Ovary (tissue), 9 donors: ENCODE data around the gene ZNF576. TPM values are rescaled to one million over a fixed set of nuclear protein-coding genes. Genes with fewer than 3 reads are reported as not detected.

Experiments
- DNase-seq, 5 donors: peaks; one replicate each; pipeline ENCODE4 v3.0.0-alpha.2; 2019 to 2020
- H3K27ac ChIP-seq, 2 donors: fragments of 200-600 bp; one replicate each; pipeline versions ENCODE4 v1.5.1 to v1.8.0; 2019 to 2022
- H3K27me3 ChIP-seq: fragments of 200-600 bp; one replicate; pipeline ENCODE4 v1.8.0; 2022
- H3K36me3 ChIP-seq: fragments of 200-600 bp; sonication (generic); one replicate; pipeline ENCODE4 v1.5.1; 2019
- H3K4me1 ChIP-seq: one replicate; pipeline ENCODE4 v1.8.1; 2013; ENCODE audit warnings: mild to moderate bottlenecking, moderate library complexity; ENCODE audit not compliant: insufficient read depth
- H3K4me3 ChIP-seq: fragments of 200-600 bp; sonication (generic); one replicate; pipeline ENCODE4 v1.5.1; 2017
- H3K9me3 ChIP-seq, 2 donors: fragments of 200-600 bp in 1 of 2; sonication (generic) in 1 of 2; one replicate each; pipeline versions ENCODE4 v1.5.1 to v1.8.1; 2013 to 2019; ENCODE audit warnings: mild to moderate bottlenecking in 1 of 2, moderate library complexity in 1 of 2
- EP300 ChIP-seq: sonication (generic); formaldehyde crosslinking; IDR thresholded peaks from one replicate; pipeline ENCODE4 v1.6.1; 2017; ENCODE audit warnings: antibody characterized with exemption
- POLR2A ChIP-seq: fragments of 450-650 bp; IDR thresholded peaks from one replicate; pipeline ENCODE4 v1.6.1; 2017; ENCODE audit warnings: antibody characterized with exemption, mild to moderate bottlenecking, moderate library complexity
- WGBS, 3 donors: extraction: QIAGEN DNeasy Blood & Tissue Kit in 1 of 3; methylation state at CpG; one replicate each; pipeline versions ENCODE4 v1.1.5 to v1.1.7; 2013 to 2017; 5-methylcytosine and 5-hydroxymethylcytosine counted together
- intact Hi-C, 4 donors: fragments of 100-400 bp; cut with DNase I; formaldehyde crosslinking; loops; one replicate each; pipeline versions ENCODE4 v1.11.0 to v1.15.1; 2022 to 2023
- polyA plus RNA-seq, 2 donors: library from polyadenylated mRNA; stranded (reverse); fragments of 200-250 nt in 1 of 2; fragments of 350-450 nt in 1 of 2; fragmentation: Illumina TruSeq in 1 of 2; extraction: RNeasy Lipid Tissue Mini Kit (QIAGEN cat#74804) in 1 of 2; gene quantifications; one replicate each; pipeline ENCODE4 v1.2.3, GENCODE V29; 2013 to 2014
- total RNA-seq, 7 donors: library from RNA; depleted of rRNA in 2 of 7; stranded (reverse); fragments of >200 nt in 2 of 7; fragmentation: NEBNext Ultra II Directional in 3 of 7; extraction: Animal tissue kit (Norgen Biotek cat#: 25700) in 3 of 7; gene quantifications; one replicate each; pipeline versions ENCODE4 v1.1.0 to v1.2.4, GENCODE V29; 2016 to 2023
- TF ChIP-seq, protein P1 (sequence below), 3 donors: fragments of 450-650 bp in 2 of 3; fragments of 200-600 bp in 1 of 3; IDR thresholded peaks; one replicate each; pipeline versions ENCODE4 v1.5.1 to v1.8.0; 2016 to 2022; ENCODE audit warnings: antibody characterized with exemption in 3 of 3, mild to moderate bottlenecking in 1 of 3
- donor health status: DM: no; HTN: no; CAD: no; lungs with moderate emphysema.
- donor health status: DM: no; HTN: no; CAD: no.
- donor health status: Bipolar disorder and iron deficiency.
- donor health status: DM: yes; HTN: yes; CAD: no.
- donor health status: DM: no; HTN: no; CAD: no.
- donor health status: DM: yes; HTN: yes; CAD: no.

Gene ZNF576
- total and polyA plus RNA-seq, 9 donors: 8.6 to 22.4 (median 16.6) TPM

DNA sequence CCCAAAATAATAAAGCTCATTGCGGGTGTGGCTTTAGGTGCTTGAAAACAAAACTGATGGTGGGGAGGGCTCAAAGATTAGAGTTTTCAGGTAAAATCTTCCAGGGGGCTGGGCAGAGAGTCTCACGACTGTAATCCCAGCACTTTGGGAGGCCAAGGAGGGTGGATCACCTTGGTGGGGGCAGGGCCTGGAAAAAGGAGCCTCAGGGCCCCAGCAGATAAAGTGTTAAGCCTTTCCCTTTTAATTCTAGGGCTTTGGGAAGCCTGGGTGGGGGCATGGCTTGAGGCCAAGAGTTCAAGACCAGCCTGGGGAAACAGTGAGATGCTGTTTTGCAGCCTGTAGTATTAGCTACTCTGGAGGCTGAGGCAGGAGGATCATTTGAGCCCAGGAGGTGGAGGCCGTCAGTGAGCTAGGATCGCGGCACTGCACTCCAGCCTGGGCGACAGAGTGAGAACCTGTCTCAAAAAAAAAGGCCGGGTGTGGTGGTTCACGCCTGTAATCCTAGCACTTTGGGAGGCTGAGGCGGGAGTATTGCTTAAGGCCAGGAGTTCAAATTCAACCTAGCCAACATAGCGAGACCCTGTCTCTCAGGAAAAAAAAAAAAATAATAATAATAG lies 2.2 kb upstream of the ZNF576 start:
- DNase-seq: peak in 2 of 5 donors; percentile 28 to 37

DNA sequence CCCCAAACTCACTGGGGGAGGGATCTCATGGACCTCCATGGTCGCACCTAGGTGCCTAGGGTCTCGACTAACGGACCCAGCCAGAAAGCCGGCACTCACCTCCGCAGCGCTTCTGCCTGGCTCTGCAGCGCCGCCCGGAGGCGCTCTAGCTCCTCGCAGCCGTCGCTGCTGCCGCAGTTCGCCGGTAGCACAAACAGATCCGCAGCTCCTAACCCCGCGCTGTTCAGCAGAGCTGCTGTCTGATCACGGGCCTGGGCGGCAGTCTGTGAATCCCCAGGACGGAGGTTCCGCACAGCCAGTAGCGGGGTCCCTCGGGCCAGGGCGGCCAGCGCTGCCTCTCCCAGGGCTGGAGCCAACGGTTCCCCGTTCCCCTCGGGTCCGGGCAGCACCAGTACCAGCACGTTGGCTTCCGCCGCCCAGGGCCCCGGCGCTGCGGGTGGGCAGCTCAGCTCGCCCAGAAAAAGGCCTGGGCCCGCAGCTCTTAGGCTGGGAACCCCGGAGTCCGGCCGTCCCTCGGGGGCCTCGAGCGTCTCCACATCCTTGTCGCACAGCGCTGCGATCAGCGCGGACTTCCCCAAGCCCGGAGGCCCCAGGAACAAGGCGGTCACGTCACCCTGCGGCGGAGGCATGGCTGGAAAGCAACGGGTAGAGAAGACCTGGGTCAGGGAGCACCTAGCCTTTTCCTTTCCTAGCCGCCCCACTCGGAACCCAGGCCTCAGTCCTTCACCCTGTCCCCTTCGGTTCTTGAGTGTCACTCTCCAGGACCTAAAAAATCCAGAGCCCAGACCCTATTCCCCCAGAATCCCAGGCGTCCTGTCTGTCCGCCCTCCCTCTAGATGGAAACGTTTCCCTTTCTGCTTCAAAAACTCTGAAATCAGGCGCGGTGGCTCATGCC lies 1.4 kb upstream of the ZNF576 start:
- peaks cover 10% of the 10 kb centered on the region for H3K4me1 ChIP-seq
- peak; percentile 34 to 65 (median 48) for DNase-seq
- no peaks in the 10 kb centered on the region for H3K9me3 ChIP-seq
- H3K4me3 ChIP-seq: peak overlapping the region; percentile 59
- peak overlapping the region; percentile 79 to 99 for H3K27ac ChIP-seq
- intact Hi-C loops: loop anchor here in 1 of 4 donors (5.0 kb wide), 1 partner anchor 63 kb away; the partner anchor contains the start of gene ZNF575
- no peaks in the 10 kb centered on the region for H3K27me3 ChIP-seq
- H3K36me3 ChIP-seq: no peaks in the 10 kb centered on the region
- 1 to 2% (median 1%) methylated on average over 51 to 64 of the region's 64 CpGs for WGBS, 3 donors
- TF ChIP-seq EP300: no peak
- TF ChIP-seq, protein P1, sequence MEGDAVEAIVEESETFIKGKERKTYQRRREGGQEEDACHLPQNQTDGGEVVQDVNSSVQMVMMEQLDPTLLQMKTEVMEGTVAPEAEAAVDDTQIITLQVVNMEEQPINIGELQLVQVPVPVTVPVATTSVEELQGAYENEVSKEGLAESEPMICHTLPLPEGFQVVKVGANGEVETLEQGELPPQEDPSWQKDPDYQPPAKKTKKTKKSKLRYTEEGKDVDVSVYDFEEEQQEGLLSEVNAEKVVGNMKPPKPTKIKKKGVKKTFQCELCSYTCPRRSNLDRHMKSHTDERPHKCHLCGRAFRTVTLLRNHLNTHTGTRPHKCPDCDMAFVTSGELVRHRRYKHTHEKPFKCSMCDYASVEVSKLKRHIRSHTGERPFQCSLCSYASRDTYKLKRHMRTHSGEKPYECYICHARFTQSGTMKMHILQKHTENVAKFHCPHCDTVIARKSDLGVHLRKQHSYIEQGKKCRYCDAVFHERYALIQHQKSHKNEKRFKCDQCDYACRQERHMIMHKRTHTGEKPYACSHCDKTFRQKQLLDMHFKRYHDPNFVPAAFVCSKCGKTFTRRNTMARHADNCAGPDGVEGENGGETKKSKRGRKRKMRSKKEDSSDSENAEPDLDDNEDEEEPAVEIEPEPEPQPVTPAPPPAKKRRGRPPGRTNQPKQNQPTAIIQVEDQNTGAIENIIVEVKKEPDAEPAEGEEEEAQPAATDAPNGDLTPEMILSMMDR (IDR thresholded peaks at IDR 0.05): peak in 2 of 3 donors; percentile 16 to 37

More for the DNA sequence above, 2.2 kb upstream of the ZNF576 start:
- peak overlapping the region; percentile 44 to 79 for H3K27ac ChIP-seq
- WGBS, 3 donors: 75 to 85% (median 78%) methylated on average over 10 of the region's 10 CpGs
- no peaks in the 10 kb centered on the region for H3K9me3 ChIP-seq
- H3K4me3 ChIP-seq: peak overlapping the region; percentile 59
- TF ChIP-seq EP300 (no peak), POLR2A (no peak)
- TF ChIP-seq, protein P1 (IDR thresholded peaks at IDR 0.05): no peak
- no peaks in the 10 kb centered on the region for H3K27me3 ChIP-seq
- H3K4me1 ChIP-seq: peaks cover 10% of the 10 kb centered on the region
- H3K36me3 ChIP-seq: no peaks in the 10 kb centered on the region
- intact Hi-C loops: no loop called here

DNA sequence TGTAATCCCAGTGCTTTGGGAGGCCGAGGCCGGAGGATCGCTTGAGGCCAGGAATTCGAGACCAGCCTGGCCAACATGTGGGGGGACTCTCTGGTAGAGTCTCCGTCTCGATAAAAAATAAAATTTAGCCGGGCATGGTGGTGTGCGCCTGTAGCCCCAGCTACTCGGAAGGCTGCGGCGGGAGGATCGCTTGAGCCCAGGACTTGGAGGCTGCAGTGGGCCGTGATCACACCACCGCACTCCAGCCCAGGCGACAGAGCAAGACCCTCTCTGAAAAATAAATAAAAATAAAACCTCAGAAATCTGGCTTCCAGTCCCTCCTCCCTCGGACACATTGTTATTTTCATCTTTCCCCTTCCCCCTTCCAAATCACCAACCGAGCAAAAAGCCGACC lies 793 bp upstream of the ZNF576 start:
- intact Hi-C loops: loop anchor here in 1 of 4 donors (5.0 kb wide), 1 partner anchor 63 kb away; the partner anchor contains the start of gene ZNF575
- no peaks in the 10 kb centered on the region for H3K27me3 ChIP-seq
- no peaks in the 10 kb centered on the region for H3K36me3 ChIP-seq
- peak overlapping the region; percentile 79 to 99 for H3K27ac ChIP-seq
- H3K4me1 ChIP-seq: peaks cover 10% of the 10 kb centered on the region
- peak overlapping the region; percentile 59 for H3K4me3 ChIP-seq
- peak in 1 of 5 donors; percentile 44 for DNase-seq
- TF ChIP-seq POLR2A: peak; percentile 88
- TF ChIP-seq, protein P1 (IDR thresholded peaks at IDR 0.05): no peak
- H3K9me3 ChIP-seq: no peaks in the 10 kb centered on the region
- WGBS, 3 donors: 0 to 1% (median 1%) methylated on average over 18 of the region's 18 CpGs

DNA sequence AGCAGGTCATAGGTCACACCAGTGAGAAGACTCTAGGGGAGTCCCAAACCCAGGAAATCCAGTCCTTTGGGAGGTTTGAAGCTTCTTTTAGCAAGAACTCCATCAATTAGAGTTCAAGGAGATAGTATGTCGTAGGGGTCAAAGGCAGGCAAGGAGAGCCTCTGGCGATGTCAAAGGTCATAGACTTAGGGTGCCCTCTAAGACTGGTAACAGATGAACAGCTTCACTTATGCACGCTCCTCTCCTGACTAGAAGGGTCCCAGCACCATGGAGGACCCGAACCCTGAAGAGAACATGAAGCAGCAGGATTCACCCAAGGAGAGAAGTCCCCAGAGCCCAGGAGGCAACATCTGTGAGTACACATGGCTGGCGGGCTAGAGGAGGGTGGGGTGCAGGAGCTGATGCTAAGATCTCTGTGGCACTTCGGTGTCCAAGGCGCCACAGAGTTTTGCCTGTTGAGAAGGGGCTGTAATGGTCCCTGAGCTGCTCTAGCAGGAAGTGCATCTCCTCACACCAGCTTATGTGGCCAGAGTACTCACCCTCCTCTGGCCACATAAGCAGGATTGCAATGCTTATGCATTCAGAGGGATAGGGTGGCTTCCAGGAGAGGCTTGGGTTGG lies 557 bp downstream of the ZNF576 start:
- intact Hi-C loops: loop anchor here in 1 of 4 donors (5.0 kb wide), 1 partner anchor 65 kb away; the partner anchor contains the start of gene ZNF575
- WGBS, 3 donors: 17 to 29% (median 18%) methylated on average over 7 of the region's 7 CpGs
- no peaks in the 10 kb centered on the region for H3K9me3 ChIP-seq
- H3K36me3 ChIP-seq: no peaks in the 10 kb centered on the region
- no peak for DNase-seq
- peak overlapping the region; percentile 44 for H3K4me3 ChIP-seq
- peaks cover 10% of the 10 kb centered on the region for H3K4me1 ChIP-seq
- H3K27me3 ChIP-seq: no peaks in the 10 kb centered on the region
- TF ChIP-seq POLR2A (no peak), EP300 (no peak)
- TF ChIP-seq, protein P1 (IDR thresholded peaks at IDR 0.05): no peak
- peak overlapping the region; percentile 91 to 99 for H3K27ac ChIP-seq
